K562 (cell line): ENCODE results near the gene PPFIA3. TPM values are rescaled to one million over a fixed set of nuclear protein-coding genes. Genes with fewer than 3 reads are reported as not detected.

Experiments used
- ATAC-seq: fragments of 200-7000 bp; cut with Tn5 transposase; 3 replicates; pipeline ENCODE4 v1.9.1; 2020; ENCODE audit warnings: moderate library complexity
- BruUV-seq: library from RNA; stranded (reverse); fragments of 400-500 nt; replicated peaks from 2 replicates; lab custom pipeline; 2021; lab: Mats Ljungman, UMichigan
- CTCF ChIA-PET: fragments of 300-600 bp; formaldehyde crosslinking; extraction: SDS; loops from one replicate; lab custom pipeline; 2021; ENCODE audit warnings: low intra/inter-chr PET ratio; lab: Yijun Ruan, JAX
- POLR2A ChIA-PET: fragments of 300-600, 350-650 bp; sonication (Branson Sonifier 250); formaldehyde crosslinking; extraction: SDS; loops from one replicate; lab custom pipeline; 2021; ENCODE audit warnings: antibody characterized with exemption, inconsistent platforms; lab: Yijun Ruan, JAX
- DNase-seq, 4 experiments: peaks; one replicate each; pipeline versions ENCODE4 v3.0.0 to v3.0.0-alpha.2; 2011 to 2018; ENCODE audit warnings: low spot score in 3 of 4, mixed read lengths in 3 of 4; ENCODE audit errors: extremely low read depth in 1 of 4
- FAIRE-seq: peaks from 2 replicates; lab custom pipeline; 2011; peaks lifted over from hg19 to GRCh38; lab: Jason Lieb, UNC
- H2AFZ ChIP-seq: 2 replicates; pipeline ENCODE4 v1.6.0; 2011; ENCODE audit warnings: low read depth, low read length, control low read depth, inconsistent platforms
- H3K27ac ChIP-seq: fragments of 200-600 bp; 3 replicates; pipeline ENCODE4 v1.8.0; 2011; ENCODE audit warnings: low read depth, mild to moderate bottlenecking, control low read depth, inconsistent platforms, low read length, moderate library complexity, mixed read lengths; ENCODE audit errors: extremely low read depth
- H3K27me3 ChIP-seq, 2 experiments: fragments of 300-600 bp in 1 of 2; 2 replicates in 1 of 2; 3 replicates in 1 of 2; pipeline versions ENCODE4 v1.6.0 to v1.8.0; 2011; ENCODE audit warnings: inconsistent platforms in 2 of 2, low read length in 2 of 2, mild to moderate bottlenecking in 1 of 2, mixed read lengths in 1 of 2, moderate library complexity in 1 of 2; ENCODE audit not compliant: control insufficient read depth in 2 of 2, insufficient read depth in 2 of 2
- H3K36me3 ChIP-seq: fragments of 300-600 bp; 3 replicates; pipeline ENCODE4 v1.8.0; 2011; ENCODE audit warnings: mild to moderate bottlenecking, low read length, inconsistent platforms; ENCODE audit not compliant: control insufficient read depth, insufficient read depth
- H3K4me1 ChIP-seq, 2 experiments: fragments of 200-600 bp in 1 of 2; replicated peaks in 1 of 2; 2 replicates in 1 of 2; 3 replicates in 1 of 2; pipeline versions ENCODE4 v1.5.1 to v1.8.0; 2011; ENCODE audit warnings: inconsistent platforms in 2 of 2, low read length in 2 of 2, mild to moderate bottlenecking in 1 of 2, mixed read lengths in 1 of 2, moderate library complexity in 1 of 2; ENCODE audit not compliant: control insufficient read depth in 2 of 2, insufficient read depth in 2 of 2
- H3K4me2 ChIP-seq: 2 replicates; pipeline ENCODE4 v1.6.1; 2011; ENCODE audit warnings: low read length, control low read depth, inconsistent platforms, mixed read lengths; ENCODE audit not compliant: insufficient read depth
- H3K4me3 ChIP-seq: fragments of 200-600 bp; sonication (generic), shearing (Covaris generic); 2 replicates; pipeline ENCODE4 v1.5.1; 2016; ENCODE audit warnings: control low read depth, inconsistent platforms
- H3K79me2 ChIP-seq: fragments of 200-600 bp; 3 replicates; pipeline ENCODE4 v1.8.0; 2011; ENCODE audit warnings: low read length, inconsistent platforms; ENCODE audit not compliant: control insufficient read depth, insufficient read depth
- H3K9ac ChIP-seq, 2 experiments: 2 replicates each; pipeline versions ENCODE4 v1.6.0 to v1.6.1; 2011; ENCODE audit warnings: low read depth in 2 of 2, low read length in 2 of 2, control low read depth in 1 of 2, inconsistent platforms in 1 of 2, mild to moderate bottlenecking in 1 of 2, mixed read lengths in 1 of 2; ENCODE audit not compliant: insufficient read depth in 1 of 2
- H3K9me1 ChIP-seq: one replicate; pipeline ENCODE4 v1.6.0; 2011; ENCODE audit warnings: inconsistent platforms, mild to moderate bottlenecking, low read length, moderate library complexity; ENCODE audit not compliant: control insufficient read depth, insufficient read depth
- H3K9me3 ChIP-seq: replicated peaks from 2 replicates; pipeline ENCODE4 v1.5.1; 2011; ENCODE audit warnings: low read depth, low read length, inconsistent platforms; ENCODE audit not compliant: control insufficient read depth, insufficient read depth
- H4K20me1 ChIP-seq: replicated peaks from 2 replicates; pipeline ENCODE4 v1.6.1; 2011; ENCODE audit warnings: low read length, inconsistent platforms, mixed read lengths; ENCODE audit not compliant: control insufficient read depth, insufficient read depth
- EGR1 ChIP-seq: fragments of 450-650 bp; conservative IDR thresholded peaks from 2 replicates; pipeline ENCODE4 v1.6.1; 2017; ENCODE audit warnings: mild to moderate bottlenecking
- ETS2 ChIP-seq: IDR thresholded peaks from 2 replicates; pipeline ENCODE4 v1.6.1; 2016; ENCODE audit warnings: borderline replicate concordance, missing genetic modification characterization, mild to moderate bottlenecking, moderate library complexity, missing compliant biosample characterization; ENCODE audit not compliant: poor library complexity, severe bottlenecking
- ETV6 ChIP-seq, 3 experiments: fragments of 150-350 bp in 1 of 3; sonication (generic) in 1 of 3; formaldehyde crosslinking in 1 of 3; IDR thresholded peaks; 2 replicates each; pipeline versions ENCODE4 v1.6.1 to v1.8.0; 2014 to 2022; ENCODE audit warnings: borderline replicate concordance in 2 of 3, low read depth in 2 of 3, antibody characterized with exemption in 1 of 3, low read length in 1 of 3, mild to moderate bottlenecking in 1 of 3, missing genetic modification reagents in 1 of 3
- POLR2G ChIP-seq: fragments of 200-400 bp; formaldehyde crosslinking; IDR thresholded peaks from 2 replicates; pipeline ENCODE4 v1.6.1; 2017; ENCODE audit warnings: low read depth, mild to moderate bottlenecking, antibody characterized with exemption, low read length, moderate library complexity
- RBFOX2 ChIP-seq: fragments of 200-400 bp; formaldehyde crosslinking; IDR thresholded peaks from 2 replicates; pipeline ENCODE4 v1.6.1; 2017; ENCODE audit warnings: low read depth, mild to moderate bottlenecking, low read length, moderate library complexity
- SIN3B ChIP-seq: fragments of 450-650 bp; IDR thresholded peaks from 2 replicates; pipeline ENCODE4 v1.6.1; 2017; ENCODE audit warnings: low read depth, mild to moderate bottlenecking, moderate library complexity
- SMAD1 ChIP-seq: fragments of 150-350 bp; IDR thresholded peaks from 2 replicates; pipeline ENCODE4 v1.6.1; 2014; ENCODE audit warnings: low read length, low read depth; ENCODE audit not compliant: partially characterized antibody
- SUPT5H ChIP-seq: fragments of 450-650 bp; IDR thresholded peaks from 2 replicates; pipeline ENCODE4 v1.6.1; 2016
- TAF1 ChIP-seq: IDR thresholded peaks from 2 replicates; pipeline ENCODE4 v1.6.1; 2011; ENCODE audit warnings: mild to moderate bottlenecking, low read length, moderate library complexity; ENCODE audit not compliant: insufficient read depth, control insufficient read depth, severe bottlenecking; ENCODE audit errors: extremely low read depth
- TCF7L2 ChIP-seq: fragments of 150-350 bp; IDR thresholded peaks from 2 replicates; pipeline ENCODE4 v1.6.1; 2016; ENCODE audit warnings: low read depth, mild to moderate bottlenecking, low read length, moderate library complexity
- U2AF1 ChIP-seq: fragments of 200-400 bp; formaldehyde crosslinking; optimal IDR thresholded peaks from 2 replicates; pipeline ENCODE3; 2017; ENCODE audit warnings: mild to moderate bottlenecking, low read depth, low read length, moderate library complexity
- ZBED1 ChIP-seq: IDR thresholded peaks from 2 replicates; pipeline ENCODE4 v1.6.1; 2014
- ZC3H4 ChIP-seq: sonication (generic); formaldehyde crosslinking; IDR thresholded peaks from 2 replicates; pipeline ENCODE4 v1.9.0; 2021; ENCODE audit warnings: missing genetic modification reagents, borderline replicate concordance
- WGBS: fragments of 100-300 bp; shearing (Covaris generic); methylation state at CpG from one replicate; pipeline ENCODE4 v1.1.6; 2016; ENCODE audit warnings: low coverage, mixed read lengths; ENCODE audit not compliant: insufficient coverage; ENCODE audit errors: missing lambda C conversion rate; 5-methylcytosine and 5-hydroxymethylcytosine counted together
- in situ Hi-C: fragments of 300-500 bp; cut with MboI; formaldehyde crosslinking; loops from 4 replicates; pipeline ENCODE4 v1.15.0; 2018; ENCODE audit warnings: inconsistent platforms, mixed read lengths
- intact Hi-C: fragments of 100-400 bp; cut with micrococcal nuclease; formaldehyde crosslinking; loops from 2 replicates; pipeline ENCODE4 v1.14.2; 2022
- polyA plus RNA-seq, 8 experiments: library from polyadenylated mRNA; depleted of rRNA in 4 of 8; stranded (reverse) in 5 of 8; unstranded in 3 of 8; fragments of >200 nt; fragmentation: Nextera tagmentation in 2 of 8; fragmentation: Illumina TruSeq in 1 of 8; extraction: Ambion mirVana in 2 of 8; extraction: Trizol in 1 of 8; gene quantifications; 2 replicates each; pipeline versions ENCODE4 v1.2.1 to v1.2.3, GENCODE V29; 2011 to 2014; ENCODE audit warnings: inconsistent platforms in 1 of 8, missing spikeins in 1 of 8
- total RNA-seq, 7 experiments: library from RNA; depleted of rRNA in 6 of 7; stranded (reverse); fragments of >200 nt in 6 of 7; fragmentation: Illumina TruSeq in 2 of 7; extraction: Trizol in 2 of 7; gene quantifications; 2 replicates each; pipeline versions ENCODE4 v1.2.1 to v1.2.3, GENCODE V29; 2011 to 2021; ENCODE audit warnings: low replicate concordance in 1 of 7
- TF ChIP-seq, protein P1 (sequence below): fragments of 250-450 bp; sonication (Bioruptor Pico); IDR thresholded peaks from 2 replicates; pipeline ENCODE4 v1.8.0; 2021; ENCODE audit warnings: borderline replicate concordance, mild to moderate bottlenecking, moderate library complexity; ENCODE audit not compliant: poor library complexity, severe bottlenecking
- TF ChIP-seq, protein P2 (sequence below), 2 experiments: fragments of 450-650 bp; IDR thresholded peaks; 2 replicates each; pipeline ENCODE4 v1.6.1; 2016

Gene PPFIA3
- total and polyA plus RNA-seq, 9 of the 15 experiments (the other 6 are each of a cell fraction or from before 2014, with no cell fraction given): 0.10 to 53.0 (median 17.6) TPM

DNA sequence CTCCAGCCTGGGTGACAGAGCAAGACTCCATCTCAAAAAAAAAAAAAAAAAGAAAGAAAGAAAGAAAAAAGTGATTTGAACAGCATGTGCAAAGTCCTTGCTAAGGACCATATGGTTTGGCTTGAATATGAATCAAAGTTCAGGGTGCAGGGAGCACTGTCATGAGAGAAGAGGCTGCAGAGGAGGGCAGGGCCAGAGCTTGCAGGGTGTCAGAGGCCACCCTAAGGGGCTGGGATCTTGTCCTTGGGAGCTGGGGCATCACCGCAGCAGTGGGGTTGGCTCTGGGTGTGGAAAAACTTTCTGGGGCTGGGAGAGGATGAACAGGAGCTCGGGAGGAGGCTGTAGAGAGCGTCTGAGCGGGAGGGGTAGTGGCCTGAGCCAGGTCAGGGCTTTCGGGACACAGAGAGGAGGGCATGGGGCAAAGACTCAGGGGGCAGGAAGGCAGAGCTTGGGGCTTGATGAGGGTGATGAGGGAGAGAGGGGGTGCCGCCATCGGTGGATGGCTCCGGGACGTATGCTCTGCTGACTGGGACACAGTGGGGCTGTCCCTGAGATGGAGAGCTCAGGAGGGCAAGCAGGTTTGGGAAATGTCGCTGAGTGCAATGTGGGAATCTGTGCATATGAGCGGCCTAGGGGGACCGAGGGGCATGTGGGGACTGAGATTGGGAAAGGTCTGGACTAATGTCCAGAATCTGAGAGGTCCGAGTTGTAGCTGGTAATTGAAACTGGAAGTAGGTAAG is 41.3 kb downstream of the PPFIA3 start:
- H3K36me3 ChIP-seq: peaks cover 19% of the 10 kb centered on the region; the same call in 1 of the 3 replicates
- WGBS: 83% methylated on average over 13 of the region's 13 CpGs
- H3K9me1 ChIP-seq: no peaks in the 10 kb centered on the region
- FAIRE-seq (no peak), DNase-seq (peak in 1 of 4 experiments; percentile 4), ATAC-seq (no peak)
- TF ChIP-seq ZC3H4 (no peak), SUPT5H (peak; percentile 39), SMAD1 (no peak), POLR2G (peak; percentile 47; the same call in 1 of the 2 replicates), ETV6 (IDR thresholded peaks at IDR 0.05; ENCODE audit: borderline replicate concordance in 1 of 2, low read depth in 2 of 2, low read length in 1 of 2) (no peak), ETV6 (CRISPR knock-in tag; IDR thresholded peaks at IDR 0.05; ENCODE audit: borderline replicate concordance) (0 out of 2 replicates have a peak, but pooled peaks have one; percentile 32), TCF7L2 (no peak), U2AF1 (no peak), ETS2 (tag) (no peak), TAF1 (no peak), EGR1 (no peak), RBFOX2 (peak; percentile 51), SIN3B (no peak), ZBED1 (0 out of 2 replicates have a peak, but pooled peaks have one; percentile 22)
- TF ChIP-seq, protein P1, sequence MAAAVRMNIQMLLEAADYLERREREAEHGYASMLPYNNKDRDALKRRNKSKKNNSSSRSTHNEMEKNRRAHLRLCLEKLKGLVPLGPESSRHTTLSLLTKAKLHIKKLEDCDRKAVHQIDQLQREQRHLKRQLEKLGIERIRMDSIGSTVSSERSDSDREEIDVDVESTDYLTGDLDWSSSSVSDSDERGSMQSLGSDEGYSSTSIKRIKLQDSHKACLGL (CRISPR knock-in tag): no peak
- TF ChIP-seq, protein P2, sequence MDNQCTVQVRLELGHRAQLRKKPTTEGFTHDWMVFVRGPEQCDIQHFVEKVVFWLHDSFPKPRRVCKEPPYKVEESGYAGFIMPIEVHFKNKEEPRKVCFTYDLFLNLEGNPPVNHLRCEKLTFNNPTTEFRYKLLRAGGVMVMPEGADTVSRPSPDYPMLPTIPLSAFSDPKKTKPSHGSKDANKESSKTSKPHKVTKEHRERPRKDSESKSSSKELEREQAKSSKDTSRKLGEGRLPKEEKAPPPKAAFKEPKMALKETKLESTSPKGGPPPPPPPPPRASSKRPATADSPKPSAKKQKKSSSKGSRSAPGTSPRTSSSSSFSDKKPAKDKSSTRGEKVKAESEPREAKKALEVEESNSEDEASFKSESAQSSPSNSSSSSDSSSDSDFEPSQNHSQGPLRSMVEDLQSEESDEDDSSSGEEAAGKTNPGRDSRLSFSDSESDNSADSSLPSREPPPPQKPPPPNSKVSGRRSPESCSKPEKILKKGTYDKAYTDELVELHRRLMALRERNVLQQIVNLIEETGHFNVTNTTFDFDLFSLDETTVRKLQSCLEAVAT (IDR thresholded peaks at IDR 0.05): peak in 1 of 2 experiments; percentile 42; a peak in 1 of 4 replicates
- peak overlapping the region in 1 of 2 experiments; percentile 81; a peak in 1 of 4 replicates for H3K9ac ChIP-seq
- in situ Hi-C loops: no loop called here
- no peaks in the 10 kb centered on the region for H3K27me3 ChIP-seq
- ChIA-PET POLR2A (interaction anchor here (1.4 to 4.0 kb wide), 4 partner anchors 10 to 16 kb away, joined by 4 to 18 read pairs (median 8); no protein-coding TSS in a partner anchor), CTCF (no interaction called here)
- no peak overlapping the region for H3K27ac ChIP-seq
- H3K9me3 ChIP-seq: no peaks in the 10 kb centered on the region
- no peak overlapping the region for H3K4me3 ChIP-seq
- no peak overlapping the region for H3K4me2 ChIP-seq
- peaks cover 33 to 53% of the 10 kb centered on the region in 2 experiments for H3K4me1 ChIP-seq
- H3K79me2 ChIP-seq: peaks cover 20% of the 10 kb centered on the region
- H4K20me1 ChIP-seq: no peaks in the 10 kb centered on the region
- intact Hi-C loops: no loop called here
- BruUV-seq: no TSS peak
- no peak overlapping the region for H2AFZ ChIP-seq
